GM18526 (cell line): ENCODE results near the gene MAPK8.

Experiments
- POLR2A ChIP-seq: IDR thresholded peaks from 3 replicates; pipeline ENCODE4 v1.6.1; 2011; ENCODE audit not compliant: insufficient read length; ENCODE audit errors: extremely low read depth

MAPK8 gene

GRCh38 chr10:48343921-48344598 is 37.6 kb downstream of the MAPK8 start:
- TF ChIP-seq POLR2A: no peak

- no peak for TF ChIP-seq POLR2A
Measured at GRCh38 chr10:48353246-48353645, 46.8 kb downstream of the MAPK8 start.

GRCh38 chr10:48357631-48358030 is 51.2 kb downstream of the MAPK8 start:
- TF ChIP-seq POLR2A: no peak

- TF ChIP-seq POLR2A: no peak
Measured at GRCh38 chr10:48358162-48358561, 51.7 kb downstream of the MAPK8 start.

- TF ChIP-seq POLR2A: no peak
Measured at GRCh38 chr10:48358838-48359237, 52.4 kb downstream of the MAPK8 start.

- no peak for TF ChIP-seq POLR2A
Measured at GRCh38 chr10:48361176-48361575, 54.7 kb downstream of the MAPK8 start.

GRCh38 chr10:48363617-48364355 is 57.3 kb downstream of the MAPK8 start:
- no peak for TF ChIP-seq POLR2A

GRCh38 chr10:48364659-48365405 is 58.4 kb downstream of the MAPK8 start:
- TF ChIP-seq POLR2A: no peak

- no peak for TF ChIP-seq POLR2A
Measured at GRCh38 chr10:48365668-48366067, 59.2 kb downstream of the MAPK8 start.

- TF ChIP-seq POLR2A: no peak
Measured at GRCh38 chr10:48366261-48366660, 59.8 kb downstream of the MAPK8 start.

- no peak for TF ChIP-seq POLR2A
Measured at GRCh38 chr10:48369501-48369900, 63.0 kb downstream of the MAPK8 start.

- TF ChIP-seq POLR2A: no peak
Measured at GRCh38 chr10:48377751-48378530, 71.5 kb downstream of the MAPK8 start.

- TF ChIP-seq POLR2A: no peak
Measured at GRCh38 chr10:48378675-48379074, 72.2 kb downstream of the MAPK8 start.

GRCh38 chr10:48381971-48382370 is 75.5 kb downstream of the MAPK8 start:
- no peak for TF ChIP-seq POLR2A

- no peak for TF ChIP-seq POLR2A
Measured at GRCh38 chr10:48382982-48383381, 76.5 kb downstream of the MAPK8 start.
